Measurements from ENCODE around the gene UIMC1. TPM values are rescaled to one million over a fixed set of nuclear protein-coding genes. Genes with fewer than 3 reads are reported as not detected.
A peak's percentile ranks its signal among the peaks of the same experiment; 100 is the strongest.

The UIMC1 gene
- total and polyA plus RNA-seq, 2 of the 13 experiments (the other 11 are each of a cell fraction or from before 2014, with no cell fraction given) = 18.9 to 32.7 TPM

- TF ChIP-seq ZBTB40 (IDR thresholded peaks at IDR 0.05) = no peak
- peak; percentile 23; the same call in 1 of the 2 replicates for TF ChIP-seq ZBTB40 (CRISPR knock-in tag; IDR thresholded peaks at IDR 0.05)
- TF ChIP-seq ZNF644 (CRISPR knock-in tag; IDR thresholded peaks at IDR 0.05; ENCODE audit: low read depth) = no peak
- no peak for TF ChIP-seq ZSCAN20 (CRISPR knock-in tag; IDR thresholded peaks at IDR 0.05; ENCODE audit: borderline replicate concordance)
- peak; percentile 81; the same call in 1 of the 2 replicates for TF ChIP-seq ZNF333 (CRISPR knock-in tag; IDR thresholded peaks at IDR 0.05; ENCODE audit: borderline replicate concordance)
- TF ChIP-seq RARA (CRISPR knock-in tag; IDR thresholded peaks at IDR 0.05) = peak; percentile 9; the same call in 1 of the 2 replicates
- no peak for TF ChIP-seq ARNT (IDR thresholded peaks at IDR 0.05)
- no peak; the same call in 1 of the 2 replicates for TF ChIP-seq HDAC2 (CRISPR knock-in tag; IDR thresholded peaks at IDR 0.05)
- TF ChIP-seq ZNF773 (CRISPR knock-in tag; IDR thresholded peaks at IDR 0.05; ENCODE audit: borderline replicate concordance) = no peak
- no peak for TF ChIP-seq ZNF549 (CRISPR knock-in tag; IDR thresholded peaks at IDR 0.05)
- 0 out of 2 replicates have a peak, but pooled peaks have one; percentile 72 for TF ChIP-seq ZNF256 (CRISPR knock-in tag; conservative IDR thresholded peaks at IDR 0.05)
- 0 out of 2 replicates have a peak, but pooled peaks have one; percentile 29 for TF ChIP-seq SATB2 (CRISPR knock-in tag; IDR thresholded peaks at IDR 0.05)
- TF ChIP-seq SNAI1 (CRISPR knock-in tag; IDR thresholded peaks at IDR 0.05; ENCODE audit: borderline replicate concordance) = peak; percentile 50; the same call in 1 of the 2 replicates
- no peak; the same call in 1 of the 2 replicates for TF ChIP-seq ZBTB7A (CRISPR knock-in tag; IDR thresholded peaks at IDR 0.05)
- TF ChIP-seq ZNF761 (CRISPR knock-in tag; conservative IDR thresholded peaks at IDR 0.05) = 0 out of 2 replicates have a peak, but pooled peaks have one; percentile 40
- no peak for TF ChIP-seq TEAD3 (CRISPR knock-in tag; optimal IDR thresholded peaks at IDR 0.05; ENCODE audit: borderline replicate concordance)
- TF ChIP-seq ZNF589 (CRISPR knock-in tag; conservative IDR thresholded peaks at IDR 0.05) = no peak; the same call in 1 of the 2 replicates
- peak; percentile 77; the same call in 1 of the 2 replicates for TF ChIP-seq ZNF350 (CRISPR knock-in tag; IDR thresholded peaks at IDR 0.05; ENCODE audit: borderline replicate concordance, low read depth)
- no peak for TF ChIP-seq ARID2 (CRISPR knock-in tag; IDR thresholded peaks at IDR 0.05; ENCODE audit: borderline replicate concordance)
- TF ChIP-seq HCFC1 (IDR thresholded peaks at IDR 0.05; ENCODE audit: low read depth, low read length) = no peak; the same call in 1 of the 2 replicates
- TF ChIP-seq TOE1 (CRISPR knock-in tag; IDR thresholded peaks at IDR 0.05) = peak; percentile 40; the same call in 1 of the 2 replicates
These were observed at the start of gene UIMC1 (continued) for GRCh38 chr5:177006265-177006972.
